WERI-Rb-1 (cell line): ENCODE results near the gene CELSR1.

ENCODE experiments used
- DNase-seq: peaks from one replicate; pipeline ENCODE4 v3.0.0-alpha.2; 2020
- H3K27ac ChIP-seq: fragments of 250-450 bp; sonication (Bioruptor Pico); 2 replicates; pipeline ENCODE4 v1.5.1; 2020; ENCODE audit warnings: mild to moderate bottlenecking, moderate library complexity
- H3K27me3 ChIP-seq: fragments of 250-450 bp; sonication (Bioruptor Pico); 2 replicates; pipeline ENCODE4 v1.5.1; 2021; ENCODE audit warnings: mild to moderate bottlenecking, low read depth, moderate library complexity; ENCODE audit not compliant: insufficient read depth, severe bottlenecking
- H3K36me3 ChIP-seq: fragments of 250-450 bp; sonication (Bioruptor Pico); 2 replicates; pipeline ENCODE4 v1.5.1; 2020; ENCODE audit warnings: mild to moderate bottlenecking, moderate library complexity
- H3K4me3 ChIP-seq: 2 replicates; pipeline ENCODE4 v1.5.1; 2011; ENCODE audit warnings: low read depth, mild to moderate bottlenecking, control low read depth, low read length
- H3K9me3 ChIP-seq: fragments of 250-450 bp; sonication (Bioruptor Pico); 2 replicates; pipeline ENCODE4 v1.5.1; 2021; ENCODE audit warnings: mild to moderate bottlenecking, moderate library complexity; ENCODE audit not compliant: severe bottlenecking
- CTCF ChIP-seq: IDR thresholded peaks from 2 replicates; pipeline ENCODE4 v1.5.1; 2011; ENCODE audit warnings: low read depth, mild to moderate bottlenecking, control low read depth, inconsistent platforms, low read length

The CELSR1 gene

GRCh38 chr22:46512039-46512370 is 25.4 kb downstream of the CELSR1 start:
- Histone ChIP-seq H3K27me3 (no peaks in the 10 kb centered on the region), H3K36me3 (no peaks in the 10 kb centered on the region), H3K4me3 (no peak overlapping the region), H3K27ac (no peak overlapping the region), H3K9me3 (no peaks in the 10 kb centered on the region)
- no peak for DNase-seq
- no peak for TF ChIP-seq CTCF

- H3K27ac ChIP-seq, result no peak overlapping the region
- H3K36me3 ChIP-seq, result no peaks in the 10 kb centered on the region
- no peak for DNase-seq
- no peak for TF ChIP-seq CTCF
- H3K27me3 ChIP-seq, result no peaks in the 10 kb centered on the region
- H3K4me3 ChIP-seq, result no peak overlapping the region
- no peaks in the 10 kb centered on the region for H3K9me3 ChIP-seq
These were observed 26.0 kb downstream of the CELSR1 start for GRCh38 chr22:46511151-46512038.

- no peaks in the 10 kb centered on the region for H3K27me3 ChIP-seq
- DNase-seq, result no peak
- H3K36me3 ChIP-seq, result no peaks in the 10 kb centered on the region
- no peak overlapping the region for H3K27ac ChIP-seq
- no peak overlapping the region for H3K4me3 ChIP-seq
- TF ChIP-seq CTCF, result no peak
- H3K9me3 ChIP-seq, result no peaks in the 10 kb centered on the region
These were observed 27.9 kb downstream of the CELSR1 start for GRCh38 chr22:46509416-46510089.

- no peaks in the 10 kb centered on the region for H3K27me3 ChIP-seq
- H3K4me3 ChIP-seq, result no peak overlapping the region
- no peak for DNase-seq
- H3K36me3 ChIP-seq, result no peaks in the 10 kb centered on the region
- no peak overlapping the region for H3K27ac ChIP-seq
- TF ChIP-seq CTCF, result no peak
- no peaks in the 10 kb centered on the region for H3K9me3 ChIP-seq
These were observed 28.9 kb downstream of the CELSR1 start for GRCh38 chr22:46508491-46508999.

GRCh38 chr22:46507451-46508425 is 29.7 kb downstream of the CELSR1 start:
- no peak for TF ChIP-seq CTCF
- no peak overlapping the region for H3K27ac ChIP-seq
- no peak for DNase-seq

More at GRCh38 chr22:46507451-46508425, 29.7 kb downstream of the CELSR1 start:
- Histone ChIP-seq H3K27me3 (no peaks in the 10 kb centered on the region), H3K4me3 (no peak overlapping the region), H3K36me3 (no peaks in the 10 kb centered on the region), H3K9me3 (no peaks in the 10 kb centered on the region)
